ENCODE data around the gene LTBP1. TPM values are rescaled to one million over a fixed set of nuclear protein-coding genes. Genes with fewer than 3 reads are reported as not detected.

The LTBP1 gene
- total RNA-seq, 2 experiments from 2014 or later = 61.1 to 82.6 TPM

GRCh38 chr2:33335516-33335915 is 388.8 kb downstream of the LTBP1 start:
- intact Hi-C loops (cut with micrococcal nuclease; ENCODE audit: unreplicated experiment) = no loop called here
- no peaks in the 10 kb centered on the region for H3K9me2 ChIP-seq (ENCODE audit: insufficient read depth, low read length)
- H3K4me3 ChIP-seq (ENCODE audit: low read depth, low read length, poor library complexity, severe bottlenecking) = no peak overlapping the region
- no peak overlapping the region for H2AFZ ChIP-seq (ENCODE audit: low read length)
- H3K4me2 ChIP-seq (ENCODE audit: low read length) = no peak overlapping the region
- H3K4me1 ChIP-seq (ENCODE audit: insufficient read depth, low read length, poor library complexity, severe bottlenecking) = peaks cover 6% of the 10 kb centered on the region
- DNase-seq (ENCODE audit: low spot score) = no peak
- BruUV-seq (replicated peaks) = no TSS peak
- no peaks in the 10 kb centered on the region for H3K9me3 ChIP-seq (ENCODE audit: low read length)
- TF ChIP-seq CTCF (conservative IDR thresholded peaks at IDR 0.05; ENCODE audit: low read length) = no peak
- no peak for TF ChIP-seq EZH2phosphoT487 (IDR thresholded peaks at IDR 0.05; ENCODE audit: borderline replicate concordance, low read depth, low read length)
- CTCF ChIA-PET (ENCODE audit: unreplicated experiment) = no interaction called here
- POLR2A ChIA-PET = interaction anchor here (0.6 to 1.6 kb wide), 2 partner anchors 12 to 640 kb away, joined by 3 to 6 read pairs; no protein-coding TSS in a partner anchor
- H3K36me3 ChIP-seq (ENCODE audit: insufficient read depth, low read length) = peaks cover 31% of the 10 kb centered on the region
- H3K79me2 ChIP-seq (ENCODE audit: insufficient read depth, low read depth, low read length) = no peaks in the 10 kb centered on the region
- H4K20me1 ChIP-seq (ENCODE audit: insufficient read depth, low read length) = no peaks in the 10 kb centered on the region
- H3K27ac ChIP-seq (ENCODE audit: low read depth, low read length, poor library complexity, severe bottlenecking) = no peak overlapping the region

- TF ChIP-seq EZH2phosphoT487 (IDR thresholded peaks at IDR 0.05; ENCODE audit: borderline replicate concordance, low read depth, low read length) = no peak
- TF ChIP-seq CTCF (conservative IDR thresholded peaks at IDR 0.05; ENCODE audit: low read length) = no peak
- POLR2A ChIA-PET = interaction anchor here (0.6 to 1.6 kb wide), 2 partner anchors 13 to 640 kb away, joined by 3 to 6 read pairs; no protein-coding TSS in a partner anchor
Observed at GRCh38 chr2:33336036-33336625, 389.4 kb downstream of the LTBP1 start.

GRCh38 chr2:33337385-33337960 is 390.7 kb downstream of the LTBP1 start:
- Histone ChIP-seq H3K79me2 (ENCODE audit: insufficient read depth, low read depth, low read length) (no peaks in the 10 kb centered on the region), H3K36me3 (ENCODE audit: insufficient read depth, low read length) (peaks cover 34% of the 10 kb centered on the region), H3K4me2 (ENCODE audit: low read length) (no peak overlapping the region), H3K9me2 (ENCODE audit: insufficient read depth, low read length) (no peaks in the 10 kb centered on the region), H3K4me3 (ENCODE audit: low read depth, low read length, poor library complexity, severe bottlenecking) (no peak overlapping the region), H3K4me1 (ENCODE audit: insufficient read depth, low read length, poor library complexity, severe bottlenecking) (peaks cover 6% of the 10 kb centered on the region), H2AFZ (ENCODE audit: low read length) (no peak overlapping the region), H3K9me3 (ENCODE audit: low read length) (no peaks in the 10 kb centered on the region), H3K27ac (ENCODE audit: low read depth, low read length, poor library complexity, severe bottlenecking) (no peak overlapping the region), H4K20me1 (ENCODE audit: insufficient read depth, low read length) (no peaks in the 10 kb centered on the region)
- intact Hi-C loops (cut with micrococcal nuclease; ENCODE audit: unreplicated experiment) = no loop called here
- no peak for TF ChIP-seq EZH2phosphoT487 (IDR thresholded peaks at IDR 0.05; ENCODE audit: borderline replicate concordance, low read depth, low read length)
- no peak for TF ChIP-seq CTCF (conservative IDR thresholded peaks at IDR 0.05; ENCODE audit: low read length)
- DNase-seq (ENCODE audit: low spot score) = no peak
- no TSS peak for BruUV-seq (replicated peaks)
- ChIA-PET POLR2A (interaction anchor here (0.9 kb wide), 1 partner anchor 13 kb away, joined by 6 read pairs; no protein-coding TSS in a partner anchor), CTCF (ENCODE audit: unreplicated experiment) (no interaction called here)

More at GRCh38 chr2:33336036-33336625, 389.4 kb downstream of the LTBP1 start:
- DNase-seq (ENCODE audit: low spot score) = peak; percentile 24
- no peaks in the 10 kb centered on the region for H3K79me2 ChIP-seq (ENCODE audit: insufficient read depth, low read depth, low read length)
- BruUV-seq (replicated peaks) = no TSS peak
- no peak overlapping the region for H3K27ac ChIP-seq (ENCODE audit: low read depth, low read length, poor library complexity, severe bottlenecking)
- intact Hi-C loops (cut with micrococcal nuclease; ENCODE audit: unreplicated experiment) = no loop called here
- H2AFZ ChIP-seq (ENCODE audit: low read length) = no peak overlapping the region
- peaks cover 6% of the 10 kb centered on the region for H3K4me1 ChIP-seq (ENCODE audit: insufficient read depth, low read length, poor library complexity, severe bottlenecking)
- CTCF ChIA-PET (ENCODE audit: unreplicated experiment) = no interaction called here
- H3K4me3 ChIP-seq (ENCODE audit: low read depth, low read length, poor library complexity, severe bottlenecking) = no peak overlapping the region
- H3K9me2 ChIP-seq (ENCODE audit: insufficient read depth, low read length) = no peaks in the 10 kb centered on the region
- H4K20me1 ChIP-seq (ENCODE audit: insufficient read depth, low read length) = no peaks in the 10 kb centered on the region
- H3K9me3 ChIP-seq (ENCODE audit: low read length) = no peaks in the 10 kb centered on the region
- H3K36me3 ChIP-seq (ENCODE audit: insufficient read depth, low read length) = peaks cover 31% of the 10 kb centered on the region
- no peak overlapping the region for H3K4me2 ChIP-seq (ENCODE audit: low read length)
